ENCODE results near the gene NRP2.

The NRP2 gene

DNA sequence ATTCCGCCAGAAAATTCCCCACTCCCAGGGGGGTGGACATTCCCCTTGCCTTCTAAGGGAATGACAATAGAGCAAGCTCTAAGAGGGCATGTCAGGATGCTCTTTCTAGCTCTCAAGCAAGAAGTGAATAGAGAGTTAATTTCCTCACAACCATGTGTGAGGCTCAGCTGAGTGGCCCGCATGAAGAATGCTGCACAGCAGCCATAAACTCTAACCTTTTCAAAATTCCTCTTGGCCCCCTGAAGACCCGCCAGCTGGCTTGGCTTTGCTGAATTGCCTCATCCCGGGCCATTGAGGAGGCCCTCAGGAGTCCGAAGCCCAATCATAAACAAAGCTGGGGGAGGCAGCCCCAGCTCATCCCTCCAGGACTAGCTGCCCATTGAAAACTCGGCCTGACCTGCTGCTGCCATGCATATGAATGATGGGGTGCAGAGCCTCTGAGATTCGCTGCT, 38.2 kb downstream of the NRP2 start:
- Histone ChIP-seq H3K4me3 (ENCODE audit: low read length, poor library complexity, severe bottlenecking) (no peak overlapping the region), H3K36me3 (ENCODE audit: insufficient read depth, low read length) (no peaks in the 10 kb centered on the region), H3F3A (ENCODE audit: low read depth) (no peaks in the 10 kb centered on the region), H3K27me3 (ENCODE audit: insufficient read depth, low read length, poor library complexity, severe bottlenecking) (no peaks in the 10 kb centered on the region), H4K20me1 (ENCODE audit: insufficient read depth, low read length, poor library complexity, severe bottlenecking) (no peaks in the 10 kb centered on the region), H3K4me2 (ENCODE audit: low read depth, low read length, poor library complexity, severe bottlenecking) (no peak overlapping the region), H3K79me2 (ENCODE audit: insufficient read depth, low read length) (no peaks in the 10 kb centered on the region), H3K4me1 (ENCODE audit: insufficient read depth, low read length, poor library complexity, severe bottlenecking) (no peaks in the 10 kb centered on the region), H3K9ac (ENCODE audit: low read depth, low read length, poor library complexity, severe bottlenecking) (no peak overlapping the region), H2AFZ (ENCODE audit: low read length) (no peak overlapping the region), H3K9me2 (replicated peaks; ENCODE audit: low read depth, low read length) (no peaks in the 10 kb centered on the region), H3K9me3 (ENCODE audit: insufficient read depth, low read depth, low read length) (no peaks in the 10 kb centered on the region)
- TF ChIP-seq, protein P1, sequence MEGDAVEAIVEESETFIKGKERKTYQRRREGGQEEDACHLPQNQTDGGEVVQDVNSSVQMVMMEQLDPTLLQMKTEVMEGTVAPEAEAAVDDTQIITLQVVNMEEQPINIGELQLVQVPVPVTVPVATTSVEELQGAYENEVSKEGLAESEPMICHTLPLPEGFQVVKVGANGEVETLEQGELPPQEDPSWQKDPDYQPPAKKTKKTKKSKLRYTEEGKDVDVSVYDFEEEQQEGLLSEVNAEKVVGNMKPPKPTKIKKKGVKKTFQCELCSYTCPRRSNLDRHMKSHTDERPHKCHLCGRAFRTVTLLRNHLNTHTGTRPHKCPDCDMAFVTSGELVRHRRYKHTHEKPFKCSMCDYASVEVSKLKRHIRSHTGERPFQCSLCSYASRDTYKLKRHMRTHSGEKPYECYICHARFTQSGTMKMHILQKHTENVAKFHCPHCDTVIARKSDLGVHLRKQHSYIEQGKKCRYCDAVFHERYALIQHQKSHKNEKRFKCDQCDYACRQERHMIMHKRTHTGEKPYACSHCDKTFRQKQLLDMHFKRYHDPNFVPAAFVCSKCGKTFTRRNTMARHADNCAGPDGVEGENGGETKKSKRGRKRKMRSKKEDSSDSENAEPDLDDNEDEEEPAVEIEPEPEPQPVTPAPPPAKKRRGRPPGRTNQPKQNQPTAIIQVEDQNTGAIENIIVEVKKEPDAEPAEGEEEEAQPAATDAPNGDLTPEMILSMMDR (conservative IDR thresholded peaks at IDR 0.05; ENCODE audit: low read length) = no peak
- no peak for TF ChIP-seq EZH2phosphoT487 (IDR thresholded peaks at IDR 0.05; ENCODE audit: borderline replicate concordance)

DNA sequence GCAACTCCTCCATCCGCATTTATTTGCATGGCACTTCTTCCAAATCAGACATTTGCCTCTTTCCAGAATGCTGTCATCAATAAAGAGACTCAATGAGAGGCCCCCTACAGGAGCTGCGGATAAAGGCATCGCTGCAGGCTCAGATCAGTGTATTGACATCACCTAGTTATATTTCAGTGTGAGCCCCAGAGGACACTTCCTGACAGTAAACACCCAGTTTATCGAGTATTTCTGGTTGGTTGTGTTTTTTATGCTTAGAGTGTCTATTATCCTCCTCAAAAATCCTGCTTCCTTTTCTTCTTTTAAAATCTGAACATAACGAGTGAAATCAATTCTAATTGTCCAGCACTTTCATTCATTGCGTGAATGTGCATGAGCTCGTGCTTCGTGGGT, 38.8 kb downstream of the NRP2 start:
- Histone ChIP-seq H3K36me3 (ENCODE audit: insufficient read depth, low read length) (no peaks in the 10 kb centered on the region), H3K79me2 (ENCODE audit: insufficient read depth, low read length) (no peaks in the 10 kb centered on the region), H4K20me1 (ENCODE audit: insufficient read depth, low read length, poor library complexity, severe bottlenecking) (no peaks in the 10 kb centered on the region), H3K9me3 (ENCODE audit: insufficient read depth, low read depth, low read length) (no peaks in the 10 kb centered on the region), H3F3A (ENCODE audit: low read depth) (no peaks in the 10 kb centered on the region), H3K4me1 (ENCODE audit: insufficient read depth, low read length, poor library complexity, severe bottlenecking) (no peaks in the 10 kb centered on the region), H3K4me3 (ENCODE audit: low read length, poor library complexity, severe bottlenecking) (no peak overlapping the region), H3K9me2 (replicated peaks; ENCODE audit: low read depth, low read length) (no peaks in the 10 kb centered on the region), H3K27me3 (ENCODE audit: insufficient read depth, low read length, poor library complexity, severe bottlenecking) (no peaks in the 10 kb centered on the region), H3K4me2 (ENCODE audit: low read depth, low read length, poor library complexity, severe bottlenecking) (no peak overlapping the region), H2AFZ (ENCODE audit: low read length) (no peak overlapping the region), H3K9ac (ENCODE audit: low read depth, low read length, poor library complexity, severe bottlenecking) (no peak overlapping the region)
- TF ChIP-seq, protein P1 (conservative IDR thresholded peaks at IDR 0.05; ENCODE audit: low read length) = peak; percentile 64
- TF ChIP-seq EZH2phosphoT487 (IDR thresholded peaks at IDR 0.05; ENCODE audit: borderline replicate concordance) = no peak

DNA sequence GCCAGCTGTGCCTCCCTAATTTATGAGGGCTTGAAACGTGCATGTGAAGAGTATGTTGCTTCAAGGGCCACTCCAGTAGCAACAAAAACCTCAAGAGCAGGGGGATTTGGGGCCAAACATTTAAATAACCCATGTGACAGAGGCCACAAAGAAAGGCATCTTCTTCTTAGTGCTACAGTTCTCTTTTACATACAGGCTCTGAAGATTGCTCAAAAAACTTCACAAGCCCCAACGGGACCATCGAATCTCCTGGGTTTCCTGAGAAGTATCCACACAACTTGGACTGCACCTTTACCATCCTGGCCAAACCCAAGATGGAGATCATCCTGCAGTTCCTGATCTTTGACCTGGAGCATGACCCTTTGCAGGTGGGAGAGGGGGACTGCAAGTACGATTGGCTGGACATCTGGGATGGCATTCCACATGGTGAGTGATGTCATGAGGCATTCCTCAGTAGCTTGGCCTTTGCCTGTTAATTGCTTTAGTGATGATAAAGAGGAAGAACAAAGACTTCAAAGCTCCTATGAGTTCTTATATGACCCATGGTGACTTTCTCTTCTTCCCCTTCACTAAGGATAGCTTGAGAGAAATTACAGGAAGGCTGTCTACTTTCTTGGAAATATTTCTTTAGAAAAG, 40.1 kb downstream of the NRP2 start:
- no peak overlapping the region for H2AFZ ChIP-seq (ENCODE audit: low read length)
- H3K4me1 ChIP-seq (ENCODE audit: insufficient read depth, low read length, poor library complexity, severe bottlenecking) = no peaks in the 10 kb centered on the region
- H3K9me2 ChIP-seq (replicated peaks; ENCODE audit: low read depth, low read length) = no peaks in the 10 kb centered on the region
- no peak overlapping the region for H3K4me2 ChIP-seq (ENCODE audit: low read depth, low read length, poor library complexity, severe bottlenecking)
- H4K20me1 ChIP-seq (ENCODE audit: insufficient read depth, low read length, poor library complexity, severe bottlenecking) = no peaks in the 10 kb centered on the region
- no peak overlapping the region for H3K9ac ChIP-seq (ENCODE audit: low read depth, low read length, poor library complexity, severe bottlenecking)
- no peaks in the 10 kb centered on the region for H3K36me3 ChIP-seq (ENCODE audit: insufficient read depth, low read length)
- no peak overlapping the region for H3K4me3 ChIP-seq (ENCODE audit: low read length, poor library complexity, severe bottlenecking)
- TF ChIP-seq EZH2phosphoT487 (IDR thresholded peaks at IDR 0.05; ENCODE audit: borderline replicate concordance) = no peak
- TF ChIP-seq, protein P1 (conservative IDR thresholded peaks at IDR 0.05; ENCODE audit: low read length) = no peak
- no peaks in the 10 kb centered on the region for H3F3A ChIP-seq (ENCODE audit: low read depth)
- no peaks in the 10 kb centered on the region for H3K27me3 ChIP-seq (ENCODE audit: insufficient read depth, low read length, poor library complexity, severe bottlenecking)
- no peaks in the 10 kb centered on the region for H3K9me3 ChIP-seq (ENCODE audit: insufficient read depth, low read depth, low read length)
- H3K79me2 ChIP-seq (ENCODE audit: insufficient read depth, low read length) = no peaks in the 10 kb centered on the region
